GM23338 (cell line): ENCODE data around the gene SYP.

Source experiments
- CREB1 ChIP-seq: fragments of 250-450 bp; sonication (Bioruptor Pico); IDR thresholded peaks from 2 replicates; pipeline ENCODE4 v1.5.0; 2020; ENCODE audit warnings: low read depth, mild to moderate bottlenecking, moderate library complexity
- EZH2 ChIP-seq: fragments of 200-600 bp; sonication (generic); IDR thresholded peaks from one replicate; pipeline ENCODE4 v1.8.0; 2017; ENCODE audit warnings: antibody characterized with exemption, mild to moderate bottlenecking, low read depth; ENCODE audit not compliant: unreplicated experiment
- EZH2phosphoT487 ChIP-seq: fragments of 200-600 bp; sonication (generic); IDR thresholded peaks from one replicate; pipeline ENCODE4 v1.8.1; 2018; ENCODE audit warnings: antibody characterized with exemption; ENCODE audit not compliant: unreplicated experiment
- JUNB ChIP-seq: IDR thresholded peaks from one replicate; pipeline ENCODE4 v1.6.1; 2016; ENCODE audit warnings: antibody characterized with exemption; ENCODE audit not compliant: unreplicated experiment
- NANOG ChIP-seq: IDR thresholded peaks from 2 replicates; pipeline ENCODE4 v1.6.1; 2016; ENCODE audit warnings: antibody characterized with exemption, borderline replicate concordance
- POLR2AphosphoS5 ChIP-seq: IDR thresholded peaks from 2 replicates; pipeline ENCODE4 v1.6.1; 2016; ENCODE audit warnings: antibody characterized with exemption, low read depth
- STAT1 ChIP-seq: IDR thresholded peaks from one replicate; pipeline ENCODE4 v1.6.1; 2016; ENCODE audit warnings: antibody characterized with exemption; ENCODE audit not compliant: unreplicated experiment
- ZNF114 ChIP-seq: fragments of 250-450 bp; sonication (Bioruptor Pico); IDR thresholded peaks from 2 replicates; pipeline ENCODE4 v1.5.0; 2020; ENCODE audit warnings: mild to moderate bottlenecking, moderate library complexity
- ZNF331 ChIP-seq: fragments of 250-450 bp; sonication (Bioruptor Pico); IDR thresholded peaks from 2 replicates; pipeline ENCODE4 v1.5.0; 2020; ENCODE audit warnings: low read depth, mild to moderate bottlenecking, moderate library complexity
- TF ChIP-seq, protein P1 (sequence below): IDR thresholded peaks from one replicate; pipeline ENCODE4 v1.6.1; 2018; ENCODE audit warnings: antibody characterized with exemption; ENCODE audit not compliant: unreplicated experiment
- TF ChIP-seq, protein P2 (sequence below), 2 experiments: fragments of 200-600 bp in 1 of 2; sonication (generic) in 1 of 2; conservative IDR thresholded peaks; 2 replicates each; pipeline versions ENCODE4 v1.5.1 to v1.6.1; 2016 to 2017; ENCODE audit warnings: antibody characterized with exemption in 2 of 2, low read depth in 2 of 2, mild to moderate bottlenecking in 2 of 2, moderate library complexity in 1 of 2
- TF ChIP-seq, protein P3 (sequence below): IDR thresholded peaks from 2 replicates; pipeline ENCODE4 v1.6.1; 2016; ENCODE audit warnings: antibody characterized with exemption

DNA sequence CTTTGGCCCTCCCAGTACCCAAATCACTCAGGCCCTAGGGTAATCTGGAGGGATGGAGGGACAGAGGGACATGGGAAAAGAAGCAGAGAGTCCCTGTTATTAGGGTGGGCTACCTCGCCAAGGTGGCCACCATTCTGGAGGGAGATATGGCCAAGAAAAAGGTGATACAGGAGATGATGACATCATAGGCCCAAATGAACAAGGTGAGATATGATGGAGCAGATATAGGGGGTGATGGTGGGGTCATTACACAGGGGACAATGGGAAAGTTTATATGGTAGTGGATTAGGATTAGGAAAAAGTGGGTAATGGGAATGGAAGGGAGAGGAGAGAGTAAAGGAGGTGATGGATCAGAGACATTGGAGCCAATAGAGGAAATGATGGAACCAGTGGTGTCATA lies 12.9 kb upstream of the SYP start:
- no peak for TF ChIP-seq POLR2AphosphoS5
- TF ChIP-seq, protein P1, sequence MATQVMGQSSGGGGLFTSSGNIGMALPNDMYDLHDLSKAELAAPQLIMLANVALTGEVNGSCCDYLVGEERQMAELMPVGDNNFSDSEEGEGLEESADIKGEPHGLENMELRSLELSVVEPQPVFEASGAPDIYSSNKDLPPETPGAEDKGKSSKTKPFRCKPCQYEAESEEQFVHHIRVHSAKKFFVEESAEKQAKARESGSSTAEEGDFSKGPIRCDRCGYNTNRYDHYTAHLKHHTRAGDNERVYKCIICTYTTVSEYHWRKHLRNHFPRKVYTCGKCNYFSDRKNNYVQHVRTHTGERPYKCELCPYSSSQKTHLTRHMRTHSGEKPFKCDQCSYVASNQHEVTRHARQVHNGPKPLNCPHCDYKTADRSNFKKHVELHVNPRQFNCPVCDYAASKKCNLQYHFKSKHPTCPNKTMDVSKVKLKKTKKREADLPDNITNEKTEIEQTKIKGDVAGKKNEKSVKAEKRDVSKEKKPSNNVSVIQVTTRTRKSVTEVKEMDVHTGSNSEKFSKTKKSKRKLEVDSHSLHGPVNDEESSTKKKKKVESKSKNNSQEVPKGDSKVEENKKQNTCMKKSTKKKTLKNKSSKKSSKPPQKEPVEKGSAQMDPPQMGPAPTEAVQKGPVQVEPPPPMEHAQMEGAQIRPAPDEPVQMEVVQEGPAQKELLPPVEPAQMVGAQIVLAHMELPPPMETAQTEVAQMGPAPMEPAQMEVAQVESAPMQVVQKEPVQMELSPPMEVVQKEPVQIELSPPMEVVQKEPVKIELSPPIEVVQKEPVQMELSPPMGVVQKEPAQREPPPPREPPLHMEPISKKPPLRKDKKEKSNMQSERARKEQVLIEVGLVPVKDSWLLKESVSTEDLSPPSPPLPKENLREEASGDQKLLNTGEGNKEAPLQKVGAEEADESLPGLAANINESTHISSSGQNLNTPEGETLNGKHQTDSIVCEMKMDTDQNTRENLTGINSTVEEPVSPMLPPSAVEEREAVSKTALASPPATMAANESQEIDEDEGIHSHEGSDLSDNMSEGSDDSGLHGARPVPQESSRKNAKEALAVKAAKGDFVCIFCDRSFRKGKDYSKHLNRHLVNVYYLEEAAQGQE, result no peak
- TF ChIP-seq, protein P2, sequence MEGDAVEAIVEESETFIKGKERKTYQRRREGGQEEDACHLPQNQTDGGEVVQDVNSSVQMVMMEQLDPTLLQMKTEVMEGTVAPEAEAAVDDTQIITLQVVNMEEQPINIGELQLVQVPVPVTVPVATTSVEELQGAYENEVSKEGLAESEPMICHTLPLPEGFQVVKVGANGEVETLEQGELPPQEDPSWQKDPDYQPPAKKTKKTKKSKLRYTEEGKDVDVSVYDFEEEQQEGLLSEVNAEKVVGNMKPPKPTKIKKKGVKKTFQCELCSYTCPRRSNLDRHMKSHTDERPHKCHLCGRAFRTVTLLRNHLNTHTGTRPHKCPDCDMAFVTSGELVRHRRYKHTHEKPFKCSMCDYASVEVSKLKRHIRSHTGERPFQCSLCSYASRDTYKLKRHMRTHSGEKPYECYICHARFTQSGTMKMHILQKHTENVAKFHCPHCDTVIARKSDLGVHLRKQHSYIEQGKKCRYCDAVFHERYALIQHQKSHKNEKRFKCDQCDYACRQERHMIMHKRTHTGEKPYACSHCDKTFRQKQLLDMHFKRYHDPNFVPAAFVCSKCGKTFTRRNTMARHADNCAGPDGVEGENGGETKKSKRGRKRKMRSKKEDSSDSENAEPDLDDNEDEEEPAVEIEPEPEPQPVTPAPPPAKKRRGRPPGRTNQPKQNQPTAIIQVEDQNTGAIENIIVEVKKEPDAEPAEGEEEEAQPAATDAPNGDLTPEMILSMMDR (conservative IDR thresholded peaks at IDR 0.05; ENCODE audit: low read depth in 2 of 2), result no peak
- TF ChIP-seq EZH2, result no peak
- no peak for TF ChIP-seq ZNF114 (CRISPR knock-in tag)
- TF ChIP-seq EZH2phosphoT487, result no peak
- TF ChIP-seq, protein P3, sequence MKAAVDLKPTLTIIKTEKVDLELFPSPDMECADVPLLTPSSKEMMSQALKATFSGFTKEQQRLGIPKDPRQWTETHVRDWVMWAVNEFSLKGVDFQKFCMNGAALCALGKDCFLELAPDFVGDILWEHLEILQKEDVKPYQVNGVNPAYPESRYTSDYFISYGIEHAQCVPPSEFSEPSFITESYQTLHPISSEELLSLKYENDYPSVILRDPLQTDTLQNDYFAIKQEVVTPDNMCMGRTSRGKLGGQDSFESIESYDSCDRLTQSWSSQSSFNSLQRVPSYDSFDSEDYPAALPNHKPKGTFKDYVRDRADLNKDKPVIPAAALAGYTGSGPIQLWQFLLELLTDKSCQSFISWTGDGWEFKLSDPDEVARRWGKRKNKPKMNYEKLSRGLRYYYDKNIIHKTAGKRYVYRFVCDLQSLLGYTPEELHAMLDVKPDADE, result no peak
- TF ChIP-seq CREB1 (CRISPR knock-in tag), result no peak
- no peak for TF ChIP-seq NANOG
- no peak for TF ChIP-seq JUNB
- TF ChIP-seq ZNF331, result no peak
- no peak for TF ChIP-seq STAT1
